Activated CD4-positive, alpha-beta T cell treated with anti-CD3 and anti-CD28 coated beads, Interleukin-2, amount 50 U/mL, for 24 hours (primary cell): ENCODE data around the gene PTPRN2.
"Not testable (repeated sequence)": the region's sequence is repeated elsewhere in the genome, so short reads cannot be mapped to it uniquely, and the experiment has no call there.

ENCODE experiments used
- DNase-seq, 2 donors: peaks; one replicate each; pipeline ENCODE4 v3.0.0-alpha.2; 2020; ENCODE audit warnings: low read depth in 1 of 2, low spot score in 1 of 2

The PTPRN2 gene

GRCh38 chr7:158446706-158447105 is 140.9 kb downstream of the PTPRN2 start:
- no peak for DNase-seq

GRCh38 chr7:158446281-158446680 is 141.3 kb downstream of the PTPRN2 start:
- no peak for DNase-seq

GRCh38 chr7:158445421-158446175 is 142.0 kb downstream of the PTPRN2 start:
- no peak for DNase-seq

GRCh38 chr7:158444501-158445420 is 142.9 kb downstream of the PTPRN2 start:
- DNase-seq = no peak

DNA sequence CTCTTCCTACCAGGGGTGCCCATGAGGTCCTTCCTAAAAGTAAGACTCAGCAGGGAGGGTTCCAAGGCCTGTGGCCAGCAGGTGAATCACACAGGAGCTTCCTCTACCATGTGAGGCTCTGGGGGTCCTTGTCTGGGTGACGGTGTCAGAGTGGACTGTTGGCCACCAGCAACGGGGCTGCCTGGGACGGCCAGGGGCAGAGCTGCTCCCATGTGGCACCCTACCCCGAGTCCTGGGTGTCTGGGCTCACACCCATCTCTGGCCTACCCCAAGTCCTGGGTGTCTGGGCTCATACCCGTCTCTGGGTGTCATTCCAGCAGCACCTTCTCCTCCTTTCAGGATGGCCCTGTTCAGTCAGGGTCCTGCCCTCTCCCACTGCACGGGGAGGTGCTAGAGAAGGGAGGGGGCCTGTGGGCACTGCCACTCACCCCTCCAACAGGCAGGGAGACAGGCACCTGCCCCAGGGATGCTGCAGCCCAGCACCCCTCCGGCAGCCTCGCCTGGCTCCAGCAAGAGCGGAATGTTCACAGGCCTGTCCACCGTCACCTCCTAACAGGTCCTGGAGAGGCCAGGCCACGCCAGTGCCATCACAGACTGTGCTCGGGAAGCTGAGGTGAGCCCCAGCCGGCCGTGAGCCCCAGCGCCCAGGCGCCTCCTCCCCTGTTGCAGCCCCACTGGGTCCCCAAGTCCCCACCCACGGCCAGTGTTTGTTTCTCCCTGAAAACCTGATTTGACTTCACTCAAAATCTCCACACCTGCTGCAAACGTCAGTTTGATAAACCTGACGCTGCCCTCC is 143.7 kb downstream of the PTPRN2 start:
- DNase-seq = no peak

DNA sequence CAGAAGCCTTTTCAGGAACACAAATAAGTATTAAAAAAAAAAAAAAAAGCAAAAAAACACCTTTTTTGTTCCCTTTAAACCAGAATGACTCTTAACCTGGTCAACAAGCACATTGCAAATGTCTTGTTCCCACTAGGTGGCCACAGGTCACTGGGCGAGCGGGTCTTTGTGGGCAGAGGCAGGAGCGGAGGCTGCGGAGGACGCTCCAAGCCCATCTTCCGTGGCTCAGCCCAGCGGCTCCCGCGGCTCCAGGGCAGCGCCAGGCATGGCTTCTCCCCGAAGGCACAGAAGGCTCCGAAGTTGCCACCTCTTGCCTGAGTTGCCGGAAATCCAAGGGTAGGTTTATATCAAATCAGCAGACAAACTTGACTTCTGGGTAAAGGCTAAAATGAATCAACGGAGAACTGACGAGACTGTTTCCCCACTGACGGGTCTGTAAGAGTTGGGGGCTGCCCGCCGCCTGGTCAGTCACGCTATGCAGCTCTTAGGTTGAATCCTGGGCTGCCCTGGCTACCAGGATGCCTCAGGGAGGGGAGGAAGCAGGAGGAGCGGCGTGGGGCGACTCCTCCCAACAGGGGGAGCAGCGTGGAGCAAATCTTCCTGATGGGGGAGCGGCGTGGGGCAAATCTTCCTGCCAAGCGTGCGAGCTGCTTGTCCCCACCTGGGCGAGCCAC is 144.5 kb downstream of the PTPRN2 start:
- DNase-seq = no peak

- DNase-seq = no peak
Observed at GRCh38 chr7:158442260-158442659, 145.4 kb downstream of the PTPRN2 start.

DNA sequence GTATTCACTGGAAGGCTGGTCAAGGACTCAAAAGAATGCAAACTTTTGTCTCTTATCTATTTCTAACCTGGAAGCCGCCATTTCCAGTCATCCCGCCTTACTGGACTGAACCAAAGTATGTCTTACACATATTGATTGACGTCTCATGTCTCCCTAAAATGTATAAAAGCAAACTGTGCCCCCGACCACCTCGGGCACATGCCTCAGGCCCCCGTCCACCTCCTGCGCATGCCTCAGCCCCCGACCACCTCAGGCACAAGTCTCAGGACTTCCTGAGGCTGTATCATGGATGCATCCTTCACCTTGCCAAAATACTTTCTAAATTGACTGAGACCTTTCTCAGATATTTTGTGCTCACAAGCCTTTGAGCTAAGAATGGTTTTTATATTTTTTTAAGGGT is 148.6 kb downstream of the PTPRN2 start:
- no peak for DNase-seq

DNA sequence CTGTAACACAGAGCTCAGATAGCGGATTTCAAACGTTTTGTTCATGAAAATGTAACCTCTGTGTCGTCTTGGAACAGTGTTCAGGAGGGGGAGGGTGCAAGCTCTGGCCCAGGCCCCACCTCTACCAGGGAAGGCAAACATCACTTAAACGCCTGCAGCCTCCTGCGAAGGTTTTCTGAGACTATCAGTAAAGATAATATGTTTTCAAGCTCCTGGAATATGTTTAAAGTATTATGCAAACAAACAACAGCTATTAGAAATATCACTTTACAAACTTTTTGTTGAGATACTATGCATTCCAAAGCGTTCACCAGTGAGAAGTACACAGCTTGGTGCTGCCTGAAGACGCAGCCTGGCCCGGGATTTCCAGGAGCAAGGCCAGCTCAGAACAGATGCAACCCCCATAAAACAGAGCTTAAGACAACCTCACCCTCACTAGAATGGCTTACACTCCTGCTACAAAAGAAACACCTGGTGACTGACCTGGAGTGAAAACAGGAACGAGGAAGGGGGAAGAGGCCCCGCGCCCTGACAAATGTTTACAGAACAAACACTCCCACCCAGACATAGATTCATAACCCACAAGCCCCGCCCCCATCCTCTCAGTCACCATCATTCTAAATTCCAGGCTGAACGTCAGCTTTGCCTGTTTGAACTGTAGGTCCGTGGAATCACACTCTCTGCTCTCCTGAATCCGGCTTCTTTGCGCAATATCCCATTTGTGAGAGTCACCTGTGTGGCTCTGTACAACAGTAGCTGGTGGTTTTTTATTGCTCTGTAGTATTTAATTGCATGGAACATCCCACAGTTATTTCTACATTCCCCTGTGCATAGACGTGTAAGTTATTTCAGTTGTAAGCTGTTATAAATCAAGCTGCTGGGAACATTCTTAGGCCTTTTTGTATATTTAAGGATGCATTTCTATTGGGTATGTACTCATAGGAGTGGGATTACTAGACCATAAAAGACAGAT is 155.0 kb downstream of the PTPRN2 start:
- DNase-seq = no peak

DNA sequence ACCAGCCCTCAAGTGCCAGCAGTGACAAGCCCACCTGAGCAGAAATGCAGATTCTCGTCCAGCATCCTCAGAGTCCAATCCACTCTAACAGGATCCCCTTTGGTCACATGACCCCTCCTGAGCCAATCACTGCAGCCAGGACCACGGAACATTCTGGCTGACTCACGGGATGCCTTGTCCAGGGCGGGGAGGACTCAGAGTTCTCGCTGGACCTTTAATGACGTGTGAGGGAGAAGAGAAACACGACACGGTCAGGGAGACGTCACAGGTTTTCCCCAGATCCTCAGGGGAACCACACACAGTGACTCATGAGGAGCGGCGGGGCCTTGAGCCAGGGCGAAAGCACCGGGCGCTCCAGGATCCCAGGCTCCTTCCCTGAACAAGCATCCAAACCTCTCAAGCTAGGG is 155.7 kb downstream of the PTPRN2 start:
- DNase-seq = no peak

GRCh38 chr7:158431055-158431940 is 156.3 kb downstream of the PTPRN2 start:
- DNase-seq = no peak

- no peak for DNase-seq
Observed at GRCh38 chr7:158430308-158431034, 157.2 kb downstream of the PTPRN2 start.

GRCh38 chr7:158428837-158429753 is 158.5 kb downstream of the PTPRN2 start:
- no peak for DNase-seq

GRCh38 chr7:158428131-158428836 is 159.3 kb downstream of the PTPRN2 start:
- no peak for DNase-seq

GRCh38 chr7:158425676-158426075 is 161.9 kb downstream of the PTPRN2 start:
- not testable (repeated sequence) for DNase-seq

- DNase-seq = no peak
Observed at GRCh38 chr7:158424531-158424930, 163.1 kb downstream of the PTPRN2 start.
